Lower lobe of right lung (tissue), 2 donors: ENCODE results near the gene XPNPEP1. TPM values are rescaled to one million over a fixed set of nuclear protein-coding genes. Genes with fewer than 3 reads are reported as not detected.

ENCODE experiments used
- ATAC-seq, 2 donors: fragments of 200-7000 bp; cut with Tn5 transposase; one replicate each; pipeline ENCODE4 v1.9.1; 2020 to 2022; ENCODE audit warnings: mild to moderate bottlenecking in 2 of 2, moderate library complexity in 2 of 2
- DNase-seq: peaks from one replicate; pipeline ENCODE4 v3.0.0-alpha.2; 2020
- H3K27ac ChIP-seq: fragments of 200-600 bp; one replicate; pipeline ENCODE4 v1.8.0; 2022
- H3K27me3 ChIP-seq: fragments of 200-600 bp; one replicate; pipeline ENCODE4 v1.8.0; 2022; ENCODE audit warnings: low read depth
- H3K36me3 ChIP-seq: fragments of 200-600 bp; one replicate; pipeline ENCODE4 v1.8.0; 2022; ENCODE audit warnings: mild to moderate bottlenecking
- H3K4me1 ChIP-seq: fragments of 200-600 bp; one replicate; pipeline ENCODE4 v1.8.0; 2022
- H3K4me3 ChIP-seq: fragments of 200-600 bp; one replicate; pipeline ENCODE4 v1.8.0; 2022; ENCODE audit warnings: mild to moderate bottlenecking
- H3K9me3 ChIP-seq: fragments of 200-600 bp; one replicate; pipeline ENCODE4 v1.8.0; 2022
- CTCF ChIP-seq: fragments of 200-600 bp; IDR thresholded peaks from one replicate; pipeline ENCODE4 v1.8.0; 2022; ENCODE audit warnings: antibody characterized with exemption, mild to moderate bottlenecking
- intact Hi-C: fragments of 100-400 bp; cut with DNase I; formaldehyde crosslinking; loops from one replicate; pipeline ENCODE4 v1.11.0; 2022
- total RNA-seq: library from RNA; stranded (reverse); fragmentation: NEBNext Ultra II Directional; extraction: Animal tissue kit (Norgen Biotek cat#: 25700); gene quantifications from one replicate; pipeline ENCODE4 v1.2.1, GENCODE V29; 2021
- donor health status: DM: no; HTN: yes; CAD: no; lungs with severe emphysema.

Gene XPNPEP1
- total RNA-seq, 1 donor from 2014 or later, result 52.1 TPM

- Histone ChIP-seq H3K36me3 (no peaks in the 10 kb centered on the region), H3K27ac (no peak overlapping the region), H3K9me3 (no peaks in the 10 kb centered on the region), H3K4me3 (no peak overlapping the region), H3K4me1 (peaks cover 14% of the 10 kb centered on the region), H3K27me3 (no peaks in the 10 kb centered on the region)
- DNase-seq, result no peak
- intact Hi-C loops, result no loop called here
- no peak for TF ChIP-seq CTCF
- no peak for ATAC-seq
These were observed 38.1 kb upstream of the XPNPEP1 start for GRCh38 chr10:109961174-109962001.

GRCh38 chr10:109960682-109961081 is 37.4 kb upstream of the XPNPEP1 start:
- Histone ChIP-seq H3K9me3 (no peaks in the 10 kb centered on the region), H3K27me3 (no peaks in the 10 kb centered on the region), H3K4me3 (no peak overlapping the region), H3K36me3 (no peaks in the 10 kb centered on the region), H3K27ac (no peak overlapping the region), H3K4me1 (peaks cover 8% of the 10 kb centered on the region)
- no peak for TF ChIP-seq CTCF
- ATAC-seq (no peak), DNase-seq (no peak)
- intact Hi-C loops, result no loop called here

GRCh38 chr10:109959259-109960145 is 36.2 kb upstream of the XPNPEP1 start:
- no peak for TF ChIP-seq CTCF
- Histone ChIP-seq H3K4me3 (no peak overlapping the region), H3K27me3 (no peaks in the 10 kb centered on the region), H3K36me3 (no peaks in the 10 kb centered on the region), H3K27ac (no peak overlapping the region), H3K4me1 (peaks cover 4% of the 10 kb centered on the region), H3K9me3 (no peaks in the 10 kb centered on the region)
- intact Hi-C loops, result no loop called here
- ATAC-seq (no peak), DNase-seq (no peak)

GRCh38 chr10:109958059-109958458 is 34.7 kb upstream of the XPNPEP1 start:
- Histone ChIP-seq H3K4me3 (no peak overlapping the region), H3K27me3 (no peaks in the 10 kb centered on the region), H3K9me3 (no peaks in the 10 kb centered on the region), H3K36me3 (no peaks in the 10 kb centered on the region), H3K4me1 (peaks cover 4% of the 10 kb centered on the region), H3K27ac (no peak overlapping the region)
- no peak for TF ChIP-seq CTCF
- no peak for DNase-seq
- intact Hi-C loops, result no loop called here
- ATAC-seq, result no peak

- Histone ChIP-seq H3K27ac (no peak overlapping the region), H3K9me3 (no peaks in the 10 kb centered on the region), H3K4me1 (peaks cover 4% of the 10 kb centered on the region), H3K27me3 (no peaks in the 10 kb centered on the region), H3K36me3 (no peaks in the 10 kb centered on the region), H3K4me3 (no peak overlapping the region)
- no peak for TF ChIP-seq CTCF
- intact Hi-C loops, result no loop called here
- DNase-seq, result no peak
- ATAC-seq, result peak; percentile 43 to 64
These were observed 33.9 kb upstream of the XPNPEP1 start for GRCh38 chr10:109957092-109957797.
